Body of pancreas (tissue), 4 donors: ENCODE results near the gene SUGCT. TPM values are rescaled to one million over a fixed set of nuclear protein-coding genes. Genes with fewer than 3 reads are reported as not detected.
A peak's percentile ranks its signal among the peaks of the same experiment; 100 is the strongest.
"Not testable (repeated sequence)": the region's sequence is repeated elsewhere in the genome, so short reads cannot be mapped to it uniquely, and the experiment has no call there.

Source experiments
- ATAC-seq: fragments of 150-250 bp; one replicate; pipeline ENCODE4 v1.9.1; 2016
- DNase-seq, 4 donors: peaks; one replicate each; pipeline ENCODE4 v3.0.0-alpha.2; 2019
- H3K27ac ChIP-seq, 4 donors: fragments of 200-600 bp; sonication (generic); 1 replicate in 3 of 4; 2 replicates in 1 of 4; pipeline versions ENCODE4 v1.5.1 to v1.6.1; 2016 to 2019; ENCODE audit warnings: mild to moderate bottlenecking in 1 of 4, mixed read lengths in 1 of 4, moderate library complexity in 1 of 4
- H3K27me3 ChIP-seq, 2 donors: fragments of 200-600 bp; sonication (generic); one replicate each; pipeline ENCODE4 v1.6.0; 2016; ENCODE audit warnings: mild to moderate bottlenecking in 1 of 2
- H3K36me3 ChIP-seq, 2 donors: fragments of 200-600 bp; sonication (generic); replicated peaks in 1 of 2; 2 replicates each; pipeline ENCODE4 v1.5.1; 2016; ENCODE audit warnings: low read depth in 2 of 2; ENCODE audit not compliant: insufficient read depth in 1 of 2
- H3K4me1 ChIP-seq: fragments of 200-600 bp; sonication (generic); one replicate; pipeline ENCODE4 v1.6.0; 2016
- H3K4me3 ChIP-seq, 2 donors: fragments of 200-600 bp; sonication (generic); 1 replicate in 1 of 2; 2 replicates in 1 of 2; pipeline ENCODE4 v1.5.1; 2016 to 2019
- H3K9me3 ChIP-seq, 3 donors: fragments of 200-600 bp; sonication (generic); 1 replicate in 2 of 3; 2 replicates in 1 of 3; pipeline ENCODE4 v1.5.1; 2016
- POLR2A ChIP-seq, 3 donors: fragments of 450-650 bp; IDR thresholded peaks; one replicate each; pipeline ENCODE4 v1.6.1; 2016; ENCODE audit warnings: antibody characterized with exemption in 3 of 3, mild to moderate bottlenecking in 2 of 3
- WGBS, 2 donors: methylation state at CpG; one replicate each; pipeline ENCODE4 v1.1.5; 2017; 5-methylcytosine and 5-hydroxymethylcytosine counted together
- intact Hi-C: fragments of 100-400 bp; cut with DNase I; formaldehyde crosslinking; loops from one replicate; pipeline ENCODE4 v1.15.1; 2023
- total RNA-seq, 2 donors: library from RNA; depleted of rRNA; stranded (reverse); fragments of >200 nt; gene quantifications; one replicate each; pipeline ENCODE4 v1.1.0, GENCODE V29; 2016
- TF ChIP-seq, protein P1 (sequence below), 7 experiments: fragments of 450-650 bp in 4 of 7; fragments of 200-600 bp in 3 of 7; sonication (generic) in 3 of 7; IDR thresholded peaks; one replicate each; pipeline ENCODE4 v1.5.1; 2016 to 2019; ENCODE audit warnings: antibody characterized with exemption in 7 of 7

SUGCT gene
- total RNA-seq, 2 donors from 2014 or later = 0.78 to 1.3 TPM

DNA sequence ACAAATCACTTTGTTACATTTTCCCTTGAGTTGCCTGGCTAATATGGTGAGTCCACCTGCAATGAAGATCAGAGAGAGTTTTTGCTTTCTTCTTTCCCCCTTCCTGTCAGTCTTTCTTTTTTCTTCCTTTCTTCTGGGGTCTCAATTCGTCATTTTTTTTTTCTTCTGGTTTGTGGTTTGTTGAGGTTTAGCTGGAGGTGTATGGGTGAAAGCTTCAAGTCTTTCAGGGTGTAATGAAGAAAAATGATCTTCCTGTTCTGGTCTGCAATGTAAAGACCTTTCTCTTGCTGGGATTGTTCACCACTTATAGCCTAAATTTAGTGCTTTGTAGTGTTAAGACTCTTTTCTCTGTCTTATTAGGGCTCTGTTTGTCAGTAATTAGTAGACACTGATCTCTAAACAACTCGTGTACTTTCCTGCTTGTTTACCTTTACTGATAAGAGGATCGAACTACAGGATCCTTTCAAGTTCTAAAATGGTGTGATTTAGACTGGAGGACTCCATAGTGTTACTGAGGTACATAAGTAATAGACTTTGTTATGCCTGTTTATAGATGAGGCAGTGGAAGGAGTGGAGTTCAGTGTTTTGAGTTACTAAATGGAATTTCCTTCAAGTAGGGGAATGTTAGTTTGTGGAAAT, 129.1 kb downstream of the SUGCT start:
- intact Hi-C loops = no loop called here
- DNase-seq (no peak), ATAC-seq (no peak)
- H3K9me3 ChIP-seq = no peaks in the 10 kb centered on the region
- H3K27me3 ChIP-seq = no peaks in the 10 kb centered on the region
- TF ChIP-seq, protein P1, sequence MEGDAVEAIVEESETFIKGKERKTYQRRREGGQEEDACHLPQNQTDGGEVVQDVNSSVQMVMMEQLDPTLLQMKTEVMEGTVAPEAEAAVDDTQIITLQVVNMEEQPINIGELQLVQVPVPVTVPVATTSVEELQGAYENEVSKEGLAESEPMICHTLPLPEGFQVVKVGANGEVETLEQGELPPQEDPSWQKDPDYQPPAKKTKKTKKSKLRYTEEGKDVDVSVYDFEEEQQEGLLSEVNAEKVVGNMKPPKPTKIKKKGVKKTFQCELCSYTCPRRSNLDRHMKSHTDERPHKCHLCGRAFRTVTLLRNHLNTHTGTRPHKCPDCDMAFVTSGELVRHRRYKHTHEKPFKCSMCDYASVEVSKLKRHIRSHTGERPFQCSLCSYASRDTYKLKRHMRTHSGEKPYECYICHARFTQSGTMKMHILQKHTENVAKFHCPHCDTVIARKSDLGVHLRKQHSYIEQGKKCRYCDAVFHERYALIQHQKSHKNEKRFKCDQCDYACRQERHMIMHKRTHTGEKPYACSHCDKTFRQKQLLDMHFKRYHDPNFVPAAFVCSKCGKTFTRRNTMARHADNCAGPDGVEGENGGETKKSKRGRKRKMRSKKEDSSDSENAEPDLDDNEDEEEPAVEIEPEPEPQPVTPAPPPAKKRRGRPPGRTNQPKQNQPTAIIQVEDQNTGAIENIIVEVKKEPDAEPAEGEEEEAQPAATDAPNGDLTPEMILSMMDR (IDR thresholded peaks at IDR 0.05) = no peak
- no peak for TF ChIP-seq POLR2A (IDR thresholded peaks at IDR 0.05)
- H3K27ac ChIP-seq = no peak overlapping the region
- WGBS, 2 donors = 16 to 26% methylated on average over 3 of the region's 3 CpGs
- no peaks in the 10 kb centered on the region for H3K4me1 ChIP-seq
- no peak overlapping the region for H3K4me3 ChIP-seq
- H3K36me3 ChIP-seq = no peaks in the 10 kb centered on the region

DNA sequence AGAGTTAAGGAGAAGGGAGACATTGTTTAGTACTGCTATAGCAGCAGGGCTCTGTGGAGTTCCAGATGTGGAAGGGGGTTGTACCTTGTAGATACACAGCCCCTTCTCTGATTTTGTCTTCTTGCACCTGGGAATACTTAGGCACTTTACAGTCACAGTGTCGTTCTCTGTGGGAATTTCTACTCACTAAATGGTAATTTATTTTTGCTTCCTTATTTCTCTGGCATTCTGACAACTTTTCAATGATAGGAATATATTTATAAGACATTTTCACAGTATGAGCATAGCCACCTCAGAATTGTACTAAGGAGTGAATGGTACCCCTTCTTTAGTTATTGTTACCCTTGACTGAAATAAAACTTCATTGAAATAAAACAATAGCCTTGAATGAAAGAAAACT, 132.8 kb downstream of the SUGCT start:
- Histone ChIP-seq H3K4me3 (no peak overlapping the region), H3K4me1 (no peaks in the 10 kb centered on the region), H3K36me3 (no peaks in the 10 kb centered on the region), H3K9me3 (no peaks in the 10 kb centered on the region), H3K27me3 (no peaks in the 10 kb centered on the region), H3K27ac (no peak overlapping the region)
- WGBS, 2 donors = 44 to 52% methylated on average over 1 of the region's 1 CpG
- TF ChIP-seq, protein P1 (IDR thresholded peaks at IDR 0.05) = no peak
- no peak for TF ChIP-seq POLR2A (IDR thresholded peaks at IDR 0.05)
- intact Hi-C loops = no loop called here
- no peak for ATAC-seq
- no peak for DNase-seq

DNA sequence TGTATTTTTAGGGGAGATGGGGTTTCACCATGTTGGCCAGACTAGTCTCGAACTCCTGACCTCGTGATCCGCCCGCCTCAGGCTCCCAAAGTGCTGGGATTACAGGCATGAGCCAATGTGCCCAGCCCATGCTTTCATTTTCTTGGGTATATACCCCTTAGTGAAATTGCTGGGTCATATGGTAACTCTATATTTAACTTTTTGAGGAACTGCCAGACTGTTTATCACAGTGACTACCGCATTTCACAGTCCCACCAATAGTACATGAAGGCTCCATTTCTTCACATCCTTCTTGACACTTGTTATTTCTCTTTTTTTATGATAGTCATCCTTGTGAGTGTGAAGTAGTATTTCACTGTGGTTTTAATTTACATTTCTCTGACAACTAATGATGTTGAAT, 134.0 kb downstream of the SUGCT start:
- H3K36me3 ChIP-seq, ATAC-seq, H3K27ac ChIP-seq, H3K9me3 ChIP-seq, H3K27me3 ChIP-seq, H3K4me1 ChIP-seq, H3K4me3 ChIP-seq, intact Hi-C loops: not testable (repeated sequence)
- peak in 1 of 4 donors; percentile 23 for DNase-seq
- whole genome bisulfite sequencing, 2 donors = 84 to 88% methylated on average over 5 of the region's 5 CpGs

DNA sequence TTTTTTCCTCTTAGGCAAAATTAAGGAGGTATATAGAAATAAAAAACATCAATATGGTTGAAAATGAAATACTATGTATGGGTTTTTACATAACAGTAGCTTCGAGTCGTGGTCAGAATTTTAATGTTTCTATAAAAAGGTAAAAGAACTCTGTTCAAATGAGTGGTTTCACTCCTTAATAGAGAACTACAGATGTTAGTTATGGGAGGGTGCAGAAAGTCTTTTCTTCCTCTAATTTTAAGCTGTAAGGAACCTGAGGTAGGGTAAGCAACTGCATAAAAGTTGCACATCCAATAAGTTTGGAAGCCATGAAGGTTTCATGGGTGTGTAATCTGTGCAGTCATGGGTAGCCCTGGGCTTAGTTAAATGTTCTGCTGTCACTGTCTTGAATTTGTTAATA, 141.3 kb downstream of the SUGCT start:
- WGBS, 2 donors = 87 to 95% methylated on average over 2 of the region's 2 CpGs
- intact Hi-C loops = no loop called here
- no peak for DNase-seq

DNA sequence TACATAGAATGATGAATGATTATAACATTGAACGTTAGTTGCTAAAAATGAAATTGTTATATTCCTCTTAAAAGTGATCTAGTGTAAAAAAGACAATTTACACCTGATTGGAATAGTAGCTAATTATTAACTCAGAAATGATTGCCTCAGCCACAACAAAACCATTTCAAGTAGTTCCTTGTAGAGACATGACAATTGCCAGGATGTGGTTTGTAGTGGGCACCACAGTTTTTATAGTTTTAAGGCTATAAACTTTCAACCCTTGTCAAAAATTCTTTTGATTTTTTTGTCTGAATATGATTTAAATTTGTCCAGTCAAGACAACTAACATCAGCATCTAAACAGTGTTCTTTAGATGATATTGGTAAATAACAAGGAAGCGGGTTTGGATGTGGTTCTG, 145.2 kb downstream of the SUGCT start:
- 46 to 48% methylated on average over 2 of the region's 2 CpGs for WGBS, 2 donors
- H3K27me3 ChIP-seq = no peaks in the 10 kb centered on the region

More for the DNA sequence above, 141.3 kb downstream of the SUGCT start:
- Histone ChIP-seq H3K27ac (no peak overlapping the region), H3K4me1 (no peaks in the 10 kb centered on the region), H3K9me3 (no peaks in the 10 kb centered on the region), H3K36me3 (no peaks in the 10 kb centered on the region), H3K4me3 (no peak overlapping the region), H3K27me3 (no peaks in the 10 kb centered on the region)
- TF ChIP-seq POLR2A (IDR thresholded peaks at IDR 0.05) = no peak
- TF ChIP-seq, protein P1 (IDR thresholded peaks at IDR 0.05) = no peak
- no peak for ATAC-seq

More for the DNA sequence above, 145.2 kb downstream of the SUGCT start:
- no peak for TF ChIP-seq POLR2A (IDR thresholded peaks at IDR 0.05)
- TF ChIP-seq, protein P1 (IDR thresholded peaks at IDR 0.05) = no peak
- no peak for DNase-seq
- intact Hi-C loops = no loop called here
- H3K9me3 ChIP-seq = no peaks in the 10 kb centered on the region
- no peak overlapping the region for H3K27ac ChIP-seq
- ATAC-seq = no peak
- H3K4me3 ChIP-seq = no peak overlapping the region
- H3K36me3 ChIP-seq = no peaks in the 10 kb centered on the region
- no peaks in the 10 kb centered on the region for H3K4me1 ChIP-seq
